GM19438 (cell line): Measurements from ENCODE around the gene BRDT.

Source experiments
- ATAC-seq: cut with Tn5 transposase; IDR thresholded peaks from one replicate; pipeline ENCODE4 v1.9.1; 2021; ENCODE audit warnings: low read depth; ENCODE audit not compliant: unreplicated experiment

BRDT gene

GRCh38 chr1:91949356-91949699, at the start of gene BRDT:
BRDT (plus strand) TSS chr1:91949401; CDS start chr1:91962755, 13,354 bp downstream.
- ATAC-seq = no peak

- ATAC-seq = no peak
Measured at GRCh38 chr1:91900562-91900961, 48.6 kb upstream of the BRDT start.

- ATAC-seq = no peak
Measured at GRCh38 chr1:91901231-91901630, 48.0 kb upstream of the BRDT start.

- ATAC-seq = no peak
Measured at GRCh38 chr1:91912266-91912665, 36.9 kb upstream of the BRDT start.

- no peak for ATAC-seq
Measured at GRCh38 chr1:91913018-91913417, 36.2 kb upstream of the BRDT start.

GRCh38 chr1:91916046-91916445, 33.2 kb upstream of the BRDT start:
- no peak for ATAC-seq

- ATAC-seq = no peak
Measured at GRCh38 chr1:91916811-91917460, 32.3 kb upstream of the BRDT start.

GRCh38 chr1:91919962-91920361, 29.2 kb upstream of the BRDT start:
- ATAC-seq = no peak

GRCh38 chr1:91924146-91924545, 25.1 kb upstream of the BRDT start:
- ATAC-seq = no peak

- ATAC-seq = no peak
Measured at GRCh38 chr1:91925644-91926435, 23.4 kb upstream of the BRDT start.

- no peak for ATAC-seq
Measured at GRCh38 chr1:91928026-91928425, 21.2 kb upstream of the BRDT start.

GRCh38 chr1:91929250-91929649, 20.0 kb upstream of the BRDT start:
- ATAC-seq = no peak

- ATAC-seq = no peak
Measured at GRCh38 chr1:91937613-91938012, 11.6 kb upstream of the BRDT start.

GRCh38 chr1:91940496-91940895, 8.7 kb upstream of the BRDT start:
- no peak for ATAC-seq

- no peak for ATAC-seq
Measured at GRCh38 chr1:91944087-91944486, 5.1 kb upstream of the BRDT start.

- no peak for ATAC-seq
Measured at GRCh38 chr1:91948097-91948496, 1.1 kb upstream of the BRDT start.

- no peak for ATAC-seq
Measured at GRCh38 chr1:91948501-91949355, 473 bp upstream of the BRDT start.

- ATAC-seq = no peak
Measured at GRCh38 chr1:91952187-91952586, 3.0 kb downstream of the BRDT start.

- no peak for ATAC-seq
Measured at GRCh38 chr1:91958926-91959325, 9.7 kb downstream of the BRDT start.

GRCh38 chr1:91968334-91968733, 19.1 kb downstream of the BRDT start:
- no peak for ATAC-seq

GRCh38 chr1:91979383-91979782, 30.2 kb downstream of the BRDT start:
- no peak for ATAC-seq
